Fibroblast of upper back skin (primary cell): ENCODE measurements around the gene BMPER.

Experiments
- DNase-seq: peaks from one replicate; pipeline ENCODE4 v3.0.0-alpha.2; 2013

The BMPER gene

DNA sequence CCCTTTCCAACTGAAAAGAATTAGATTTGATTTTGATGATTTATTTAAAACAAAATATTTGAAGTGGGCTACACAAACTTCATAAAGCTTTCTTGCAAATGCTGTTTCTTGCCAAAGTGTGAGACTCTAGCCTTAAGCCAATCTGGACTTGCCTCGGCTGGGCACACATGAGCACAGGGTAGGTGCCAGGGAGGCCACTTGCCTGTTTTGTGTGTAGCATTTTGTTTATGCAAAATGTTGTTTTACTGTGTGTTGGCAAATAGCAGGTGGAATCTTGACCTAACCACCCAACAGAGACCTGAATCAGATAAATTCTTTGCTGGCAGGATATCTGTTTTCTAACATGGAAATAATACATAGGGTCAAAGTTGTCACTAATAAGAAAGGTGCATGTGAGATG, 161.1 kb downstream of the BMPER start:
- DNase-seq: no peak

DNA sequence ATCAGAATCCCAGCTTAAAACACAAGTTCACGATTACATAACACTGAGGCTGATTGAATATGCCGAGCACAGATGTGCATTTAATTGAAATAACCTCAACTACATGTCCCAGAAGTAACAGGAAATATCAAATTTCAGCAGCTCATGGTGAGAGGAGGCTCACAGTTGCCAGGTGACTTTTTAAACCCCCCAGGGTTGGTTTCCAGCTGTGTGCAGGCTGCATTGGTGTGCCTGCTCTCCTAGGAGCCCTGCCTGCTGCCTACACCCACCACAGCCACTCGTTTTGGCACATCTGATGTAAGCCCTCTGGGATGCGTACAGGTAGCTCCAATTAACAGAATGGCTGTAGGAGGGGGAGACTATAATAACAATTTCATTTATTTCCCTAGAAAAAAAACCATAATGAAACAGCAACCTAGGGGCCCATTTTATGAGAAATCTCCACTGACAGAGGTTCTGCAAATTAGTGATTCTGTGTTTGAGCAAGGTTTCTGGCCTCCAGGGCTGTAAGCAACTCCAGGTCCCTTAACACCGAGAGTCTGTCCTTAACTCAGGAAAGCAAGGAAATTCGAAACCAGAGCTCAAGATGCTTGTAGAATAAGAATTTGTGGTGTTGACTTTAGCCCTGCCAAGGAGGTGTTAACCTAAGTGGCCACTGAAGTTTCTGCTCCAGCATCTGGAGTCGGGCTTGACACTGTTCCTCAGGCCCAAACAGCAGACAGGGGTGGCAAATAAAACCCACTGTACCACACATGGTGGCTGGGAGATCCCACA, 161.9 kb downstream of the BMPER start:
- peak; percentile 34 for DNase-seq

DNA sequence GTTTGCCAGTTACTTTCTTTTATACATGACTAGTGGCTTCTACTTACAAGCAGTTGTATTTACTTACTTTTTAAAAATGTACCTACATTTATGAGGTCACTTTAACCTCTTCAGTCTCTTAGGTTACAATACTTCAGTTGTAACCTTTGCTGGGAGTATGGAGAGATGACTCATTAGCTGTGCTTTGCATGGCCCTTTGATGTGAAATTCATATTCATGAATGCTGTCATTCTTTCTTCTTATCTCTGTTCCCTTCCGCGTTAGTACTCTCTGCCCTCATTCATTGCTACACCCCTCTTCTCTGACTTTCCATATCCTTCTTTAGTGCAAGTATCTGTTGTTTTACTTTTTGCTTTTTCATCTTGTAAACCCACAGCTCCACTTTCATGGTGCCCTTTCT, 164.3 kb downstream of the BMPER start:
- DNase-seq: no peak

DNA sequence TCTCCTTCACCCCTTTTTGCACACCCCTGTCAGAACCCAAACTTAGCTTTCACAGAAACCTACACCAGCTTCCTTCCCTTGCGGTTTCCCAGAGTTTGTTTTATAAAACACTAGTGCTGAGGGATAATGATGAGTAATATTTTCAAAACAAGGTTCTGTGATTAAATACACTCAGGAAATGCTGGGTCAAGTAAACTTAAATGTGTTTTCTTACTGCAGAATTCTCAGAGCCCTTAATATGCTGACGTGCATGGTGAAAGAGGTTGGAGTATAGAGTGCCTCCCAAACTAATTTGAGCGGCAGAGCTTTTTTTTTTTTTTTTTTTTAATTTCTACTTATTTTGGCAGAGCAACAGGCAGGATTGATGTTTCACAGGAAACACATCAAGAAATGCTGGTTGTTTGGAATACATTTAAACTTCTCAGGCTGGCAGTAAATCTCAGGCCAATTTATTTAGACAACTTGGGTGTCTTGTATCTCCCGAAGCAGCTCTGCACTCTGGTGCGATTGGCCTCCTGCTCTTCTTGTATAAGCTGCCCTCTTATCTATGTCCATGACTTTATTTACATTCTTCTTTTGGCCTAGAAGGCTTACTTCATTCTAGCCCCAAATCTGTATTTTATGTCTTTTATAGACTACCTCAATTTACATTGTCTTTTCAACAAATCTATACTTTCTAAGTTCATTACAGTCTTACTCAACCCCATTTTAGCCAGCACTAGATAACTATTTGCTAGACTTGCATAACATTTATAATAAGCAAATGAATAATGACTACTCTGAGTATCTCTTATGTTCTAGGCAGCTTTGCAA, 165.4 kb downstream of the BMPER start:
- DNase-seq: no peak

DNA sequence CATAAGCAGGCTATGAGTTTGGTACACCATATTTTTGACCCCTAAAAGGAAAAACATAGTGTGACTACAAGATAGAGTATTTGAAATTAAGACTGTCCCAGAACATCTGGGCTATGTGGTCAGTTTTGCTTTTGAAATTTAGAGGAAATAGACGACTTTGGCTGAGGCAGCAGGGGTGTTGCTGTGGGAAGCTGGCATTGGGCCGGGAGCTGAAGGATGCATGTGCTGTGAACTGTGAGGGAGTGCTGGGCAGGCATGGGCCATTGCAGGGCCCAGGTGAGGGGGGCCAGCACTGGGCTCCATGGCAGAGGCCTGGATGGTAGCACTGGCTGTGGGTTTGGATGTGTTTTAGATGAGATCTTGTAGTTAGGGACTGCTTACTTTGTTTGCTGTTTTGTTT, 168.3 kb downstream of the BMPER start:
- DNase-seq: no peak

DNA sequence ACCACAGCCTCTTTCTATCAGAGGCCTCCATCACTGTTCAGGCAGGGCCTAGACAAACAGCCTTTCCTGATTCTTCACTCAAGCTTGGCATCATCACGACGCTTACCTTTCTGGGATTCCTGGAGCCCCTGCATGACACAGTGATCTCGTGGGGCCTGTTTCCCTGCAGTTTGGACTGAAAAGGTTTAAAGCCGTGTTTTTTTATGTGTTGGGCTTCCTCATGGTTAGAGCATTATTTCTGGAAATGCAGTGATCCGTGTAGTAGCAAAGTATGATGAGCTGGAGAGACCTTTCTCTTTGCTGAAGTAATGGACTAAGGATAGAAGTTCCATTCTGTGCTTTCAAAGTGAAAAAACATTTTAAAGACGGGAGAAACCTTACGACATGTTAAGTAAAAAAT, 169.1 kb downstream of the BMPER start:
- no peak for DNase-seq

DNA sequence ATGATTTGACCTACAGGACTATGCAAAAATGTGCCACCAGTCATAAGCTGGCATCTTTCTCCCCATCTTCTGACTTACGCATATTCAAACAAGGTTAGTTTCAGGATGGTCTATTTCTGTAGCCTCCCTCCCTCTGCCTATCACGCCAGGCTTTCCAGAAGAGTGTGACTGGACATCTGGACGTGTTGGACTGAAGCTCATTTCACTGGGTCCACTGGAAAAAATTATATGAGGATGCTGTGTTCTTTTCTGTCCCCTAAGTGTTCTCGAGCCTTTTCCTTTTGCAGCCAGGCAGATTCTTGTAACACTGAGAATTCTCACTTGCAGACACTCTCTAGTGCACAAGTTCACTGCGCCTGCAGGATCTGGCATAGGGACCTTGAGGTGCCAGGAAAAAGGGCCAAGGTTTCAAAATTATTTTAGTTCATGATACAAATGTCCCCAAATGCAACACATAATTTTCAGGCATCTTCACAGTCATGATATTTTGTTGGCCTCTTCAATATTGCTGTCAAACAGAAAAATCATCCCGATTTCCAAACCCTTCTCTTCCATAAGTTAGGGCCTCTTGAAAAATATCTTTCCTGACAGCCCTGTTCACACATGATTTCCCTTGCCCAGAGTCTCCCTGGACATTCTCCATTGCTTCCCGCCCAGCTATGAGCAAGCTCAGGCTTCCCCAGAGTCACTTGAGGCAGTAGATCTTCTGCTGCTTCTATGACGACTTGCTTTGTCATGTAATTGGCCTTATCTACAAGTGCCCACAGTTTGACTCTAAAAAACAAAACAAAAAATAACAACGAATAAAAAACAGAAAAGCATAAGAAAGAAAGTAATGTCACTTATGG, 170.4 kb downstream of the BMPER start:
- DNase-seq: no peak

DNA sequence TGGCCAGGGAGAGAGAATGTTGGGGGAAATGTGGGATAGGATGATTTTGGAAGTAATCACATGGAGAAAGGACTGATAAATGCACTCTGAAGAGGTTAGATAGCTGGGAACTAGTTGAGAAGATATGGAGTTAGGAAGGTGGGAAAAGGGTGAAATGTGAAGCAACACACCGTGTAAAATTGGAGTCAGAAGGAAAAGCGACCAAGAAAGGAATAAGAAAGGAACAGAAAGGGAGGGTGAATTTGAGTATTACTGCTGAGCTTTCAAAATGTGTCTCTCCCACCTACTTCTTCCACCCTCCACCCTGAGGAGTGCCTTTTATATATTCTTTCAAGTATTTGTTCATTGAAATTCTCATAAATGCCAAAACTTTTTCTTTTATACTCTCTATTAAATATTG, 171.8 kb downstream of the BMPER start:
- DNase-seq: no peak

DNA sequence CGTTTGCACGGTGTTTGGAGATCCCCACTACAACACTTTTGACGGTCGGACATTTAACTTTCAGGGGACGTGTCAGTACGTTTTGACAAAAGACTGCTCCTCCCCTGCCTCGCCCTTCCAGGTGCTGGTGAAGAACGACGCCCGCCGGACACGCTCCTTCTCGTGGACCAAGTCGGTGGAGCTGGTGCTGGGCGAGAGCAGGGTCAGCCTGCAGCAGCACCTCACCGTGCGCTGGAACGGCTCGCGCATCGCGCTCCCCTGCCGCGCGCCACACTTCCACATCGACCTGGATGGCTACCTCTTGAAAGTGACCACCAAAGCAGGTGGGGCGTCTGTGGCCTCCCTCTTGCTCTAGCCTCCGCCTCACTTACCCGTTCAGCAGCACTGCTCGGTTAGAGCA, 173.5 kb downstream of the BMPER start:
- no peak for DNase-seq

DNA sequence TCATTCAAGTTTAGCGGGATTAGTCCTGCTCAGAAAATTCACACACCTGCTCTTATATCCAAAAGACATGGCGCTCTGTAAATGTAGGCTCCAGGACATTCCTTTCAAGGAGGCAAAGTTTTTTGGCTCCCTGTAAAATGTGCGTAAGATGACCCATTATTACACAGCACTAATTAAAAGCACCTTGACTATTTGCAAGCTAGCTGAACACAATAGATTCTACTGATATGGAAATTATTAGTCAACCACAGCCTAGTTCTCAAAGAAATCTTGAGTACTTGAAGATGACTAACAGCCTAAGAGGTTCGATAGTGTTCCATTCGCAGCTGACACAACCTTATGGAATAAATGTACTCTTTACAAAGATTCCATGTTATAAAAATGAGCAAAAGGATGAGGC, 175.2 kb downstream of the BMPER start:
- DNase-seq: peak; percentile 80

DNA sequence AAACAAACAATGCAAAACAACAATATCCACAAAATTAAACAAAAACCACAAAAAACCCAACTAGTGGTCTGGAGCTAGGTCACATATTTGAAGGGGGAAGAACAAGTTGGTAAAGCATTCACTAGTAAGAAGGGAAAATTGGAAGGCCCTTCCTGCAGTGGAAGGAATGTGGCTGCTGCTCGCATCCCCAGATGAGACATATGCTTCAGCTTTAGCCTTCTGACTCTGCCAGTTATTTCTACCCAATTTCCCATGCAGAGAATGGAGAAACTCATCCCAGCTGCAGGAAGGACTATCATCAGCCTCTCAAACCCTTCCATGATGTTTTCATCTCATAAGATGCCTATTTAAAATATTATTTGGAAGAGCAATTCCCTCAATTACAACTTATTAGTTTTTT, 176.6 kb downstream of the BMPER start:
- DNase-seq: no peak

DNA sequence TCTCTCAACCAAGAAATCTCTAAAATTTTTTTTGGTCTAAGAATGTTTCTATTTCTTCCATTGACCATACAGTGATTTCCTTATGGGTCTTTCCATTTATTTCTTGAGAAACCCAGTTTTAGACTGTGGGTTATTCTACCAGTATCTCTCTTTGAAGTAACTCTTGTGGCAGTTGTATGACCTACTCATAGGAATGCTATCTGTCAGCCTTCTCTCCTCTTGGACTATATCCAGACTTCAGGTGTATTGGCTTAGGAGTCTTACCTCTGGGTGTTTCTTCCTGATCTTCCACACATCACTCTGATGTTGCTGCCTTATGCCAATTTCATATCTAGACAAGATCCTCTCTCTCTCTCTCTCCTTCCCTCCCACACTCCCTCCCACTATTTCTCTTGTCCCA, 178.1 kb downstream of the BMPER start:
- no peak for DNase-seq

DNA sequence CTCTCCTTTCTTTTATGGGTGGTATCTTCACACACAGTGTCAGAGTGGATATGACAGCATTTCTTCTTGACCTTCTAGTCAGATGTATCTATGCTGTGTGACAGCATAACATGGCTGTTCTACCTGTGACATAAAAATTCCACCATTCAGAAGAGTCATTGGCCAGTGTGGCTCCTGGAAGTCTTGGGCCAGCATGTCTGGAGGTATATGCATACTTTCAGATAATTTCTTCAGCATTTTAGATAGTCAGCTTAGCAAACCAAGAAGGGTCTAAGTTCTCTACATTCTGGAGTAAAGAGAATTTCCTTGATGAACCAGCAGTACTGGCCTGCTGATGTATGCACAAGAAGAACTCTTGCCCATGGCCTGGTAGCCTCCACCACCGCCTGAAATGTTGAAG, 179.3 kb downstream of the BMPER start:
- DNase-seq: no peak

DNA sequence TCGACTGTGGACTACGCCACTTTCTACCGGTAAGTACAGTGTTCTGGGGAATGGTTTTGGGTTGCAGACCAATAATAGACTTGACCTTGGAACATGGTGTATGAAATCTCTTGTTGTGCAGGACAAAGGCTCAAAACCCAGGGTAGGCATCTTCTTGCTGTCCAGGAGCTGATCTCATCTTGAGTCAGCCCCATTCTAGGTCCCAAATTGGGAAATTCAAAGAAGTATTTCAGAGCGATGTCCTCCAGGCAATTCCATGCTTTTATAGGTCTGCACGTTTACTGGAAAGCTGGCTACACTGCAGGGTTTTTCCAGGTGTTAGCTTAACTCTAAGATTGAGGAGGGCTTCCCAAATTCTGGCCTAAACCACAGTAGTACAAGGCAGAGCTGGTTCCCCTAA, 180.7 kb downstream of the BMPER start:
- DNase-seq: no peak

DNA sequence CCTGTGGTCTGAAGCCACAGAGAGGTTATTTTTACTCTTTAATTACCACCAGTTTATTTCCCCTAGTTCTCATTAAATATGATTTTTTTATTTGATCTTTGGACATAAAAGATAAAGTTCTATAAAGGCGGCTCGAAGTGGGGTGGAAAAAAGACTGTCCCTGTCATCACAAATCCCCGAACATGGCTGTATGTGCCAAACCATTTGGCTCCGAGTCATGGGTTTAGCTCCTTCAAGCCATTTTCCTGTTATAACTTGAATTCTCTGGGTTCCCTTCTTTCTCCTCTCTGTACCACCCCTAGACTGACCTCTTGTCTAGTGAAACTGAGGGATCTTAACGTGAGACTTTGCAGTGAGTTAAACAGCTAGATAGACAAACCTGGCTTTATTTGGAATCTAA, 181.6 kb downstream of the BMPER start:
- no peak for DNase-seq

DNA sequence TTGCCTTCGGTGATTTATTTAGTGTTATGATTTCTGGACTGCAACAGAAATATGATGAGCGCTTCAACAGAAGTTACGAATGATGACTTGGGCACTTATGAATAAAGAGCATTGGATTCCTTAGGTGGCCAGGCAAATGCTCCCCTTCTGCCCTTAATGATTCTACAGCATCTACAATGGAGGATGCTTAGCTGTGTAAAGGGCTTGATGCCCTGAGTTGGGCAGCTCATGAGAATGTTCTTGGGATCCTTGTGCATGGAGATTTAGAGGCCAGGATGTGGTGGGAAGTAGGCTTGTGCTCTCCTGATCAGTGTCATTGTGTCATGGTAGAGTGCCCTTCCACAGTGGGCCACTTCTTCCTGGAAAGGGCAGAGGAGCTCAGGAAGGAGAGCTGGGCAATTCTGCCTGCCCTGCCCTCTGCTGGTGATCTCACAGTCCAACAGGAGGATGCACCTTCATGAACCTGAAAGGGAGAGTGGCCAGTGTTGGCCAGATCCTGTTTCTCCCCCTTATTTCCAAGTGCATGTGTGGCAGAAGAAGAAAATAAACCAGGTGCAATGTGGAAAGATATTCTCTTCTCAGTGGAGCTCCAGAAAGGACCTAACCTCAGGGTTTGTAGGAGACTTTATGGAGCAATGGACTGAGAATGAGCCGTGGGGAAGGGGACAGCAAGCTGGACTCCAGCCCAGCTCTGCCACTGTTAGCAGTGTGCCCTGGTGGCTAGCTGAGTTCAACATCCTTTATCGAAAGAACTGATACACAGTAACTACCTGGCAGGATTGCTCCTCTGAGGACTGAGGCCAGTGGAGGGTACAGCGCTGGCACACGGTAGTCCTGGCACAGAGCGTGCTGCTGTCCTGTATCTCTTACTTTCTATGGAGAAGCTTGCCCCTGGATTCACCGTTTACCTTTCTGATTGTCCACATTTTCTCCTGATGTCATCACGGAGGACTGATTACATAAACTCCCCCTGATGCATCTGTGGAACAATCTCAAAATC, 182.9 kb downstream of the BMPER start:
- DNase-seq: peak; percentile 52

DNA sequence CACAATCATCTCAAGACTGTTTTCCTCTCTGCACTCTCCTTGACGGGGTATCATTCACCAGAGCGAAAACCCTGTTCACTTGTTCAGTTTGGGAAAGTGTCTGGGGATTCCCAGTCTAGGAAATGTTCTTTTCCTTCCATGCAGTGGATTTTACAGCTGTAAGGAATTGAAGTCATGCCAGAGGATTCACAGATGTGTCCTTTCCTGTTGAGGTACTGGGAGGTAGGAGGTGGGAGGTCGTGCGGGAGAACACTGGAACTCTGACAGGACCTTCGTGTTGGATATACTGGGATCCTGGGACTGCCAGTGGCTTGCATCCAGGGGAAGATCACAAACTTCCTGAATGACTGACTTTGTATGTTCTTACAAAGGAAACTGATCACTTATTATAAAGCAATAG, 185.5 kb downstream of the BMPER start:
- no peak for DNase-seq

DNA sequence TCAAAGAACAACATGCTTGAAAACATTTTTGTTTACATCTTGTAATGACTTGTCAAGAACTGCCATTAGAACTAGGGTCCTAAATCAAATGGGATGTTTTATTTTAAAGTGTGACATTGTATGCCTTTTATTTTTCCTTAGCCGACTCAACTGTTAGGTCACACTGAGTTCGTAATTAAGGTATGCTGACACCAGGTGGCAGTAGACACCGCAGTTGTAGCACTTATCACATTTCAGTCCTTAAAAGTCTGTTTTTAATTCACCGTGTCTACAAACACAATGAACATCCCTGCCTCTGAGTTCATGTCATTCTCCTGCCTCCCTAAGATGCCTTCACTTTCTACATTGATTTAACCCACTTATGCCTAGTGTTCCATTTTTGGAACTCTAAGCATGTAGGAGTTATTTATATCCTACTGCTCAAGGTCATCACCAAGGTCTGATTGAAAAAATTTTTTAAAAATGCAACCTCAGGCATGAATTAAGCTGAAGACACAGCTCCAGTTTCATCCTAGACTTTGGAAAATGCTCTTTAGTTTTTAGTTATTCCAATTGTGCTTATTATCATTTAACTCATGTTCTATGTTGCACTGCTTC, 186.1 kb downstream of the BMPER start:
- DNase-seq: peak; percentile 70

DNA sequence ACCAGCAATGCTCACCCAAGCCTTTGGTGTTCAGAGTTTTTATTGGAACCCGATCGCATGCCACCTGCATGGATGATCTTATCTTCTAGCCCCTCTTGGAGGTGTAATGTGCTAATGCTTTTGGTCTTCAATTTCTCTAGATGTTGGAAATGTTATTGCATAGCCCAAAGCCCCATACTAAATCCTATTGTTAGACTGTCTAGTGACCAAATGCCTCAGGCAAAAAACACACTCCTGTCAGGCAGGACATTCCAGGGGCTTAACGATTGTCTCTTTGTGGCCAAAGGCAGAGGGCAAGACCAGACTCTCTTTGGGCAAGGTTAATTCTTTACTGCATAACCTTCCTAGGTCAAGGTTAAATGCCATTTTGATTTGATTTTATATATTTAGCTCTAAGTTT, 187.9 kb downstream of the BMPER start:
- no peak for DNase-seq

DNA sequence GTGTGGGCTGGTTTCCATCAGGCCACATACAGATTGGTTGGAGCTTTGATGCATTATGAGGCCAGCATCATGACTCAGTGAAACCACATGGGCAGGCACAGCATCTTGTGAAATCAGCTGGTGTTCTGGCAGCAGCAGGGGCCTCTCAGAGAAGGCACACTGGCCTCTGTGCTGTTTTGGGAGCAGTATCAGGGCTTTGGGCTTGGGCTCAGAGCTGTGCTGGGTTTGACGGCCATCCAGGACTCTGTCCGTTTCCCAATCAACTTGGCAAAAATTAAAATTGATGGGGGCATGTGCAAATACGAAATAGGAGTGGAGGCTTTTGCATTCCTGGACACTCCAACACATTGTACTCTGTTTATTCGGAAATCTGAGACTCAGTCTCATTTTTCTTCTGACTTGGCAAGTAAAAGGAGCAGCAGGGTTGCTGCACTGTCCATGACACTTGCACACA, 190.9 kb downstream of the BMPER start:
- peak; percentile 88 for DNase-seq

DNA sequence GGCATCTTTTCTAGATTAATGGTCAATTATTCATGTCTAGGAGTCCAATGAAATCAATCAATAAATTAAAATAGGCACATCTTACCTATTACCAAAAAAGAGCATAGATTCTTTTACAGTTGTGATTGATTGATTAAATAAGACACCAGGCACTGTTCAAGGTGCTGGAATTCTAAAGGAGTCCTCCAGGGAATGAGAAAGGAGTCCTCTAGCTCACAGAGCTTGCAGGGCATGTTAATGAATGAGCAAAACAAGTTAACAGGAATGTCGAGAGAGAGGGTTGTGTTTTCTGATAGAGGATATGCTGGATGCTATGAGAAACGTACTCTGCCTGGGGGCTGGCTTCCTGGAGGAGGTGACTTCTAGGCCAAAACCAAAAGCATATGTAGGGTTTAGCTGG, 191.4 kb downstream of the BMPER start:
- DNase-seq: no peak

DNA sequence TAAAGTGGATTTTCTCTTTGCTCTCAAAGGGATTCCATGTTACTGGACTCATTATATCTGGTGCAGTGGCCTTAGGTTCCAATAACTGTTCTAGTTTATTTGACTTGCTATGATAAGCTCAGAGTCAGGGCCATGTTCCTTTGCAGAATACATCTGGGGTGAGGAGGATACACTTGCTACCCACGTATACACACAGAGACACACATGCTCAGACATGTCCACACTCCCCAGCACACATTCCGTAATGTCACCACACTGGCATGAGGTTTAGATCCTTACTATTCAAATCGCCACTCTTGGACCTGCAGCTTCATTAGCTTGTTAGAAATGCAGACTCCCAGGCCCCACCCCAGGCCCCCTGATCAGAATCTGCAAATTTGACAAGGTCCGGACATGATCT, 195.3 kb downstream of the BMPER start:
- no peak for DNase-seq
